Measurements from ENCODE around the gene SYT8. TPM values are rescaled to one million over a fixed set of nuclear protein-coding genes. Genes with fewer than 3 reads are reported as not detected.

The SYT8 gene
- total RNA-seq, 4 donors from 2014 or later = 1.4 to 4.1 TPM; not detected in 2

DNA sequence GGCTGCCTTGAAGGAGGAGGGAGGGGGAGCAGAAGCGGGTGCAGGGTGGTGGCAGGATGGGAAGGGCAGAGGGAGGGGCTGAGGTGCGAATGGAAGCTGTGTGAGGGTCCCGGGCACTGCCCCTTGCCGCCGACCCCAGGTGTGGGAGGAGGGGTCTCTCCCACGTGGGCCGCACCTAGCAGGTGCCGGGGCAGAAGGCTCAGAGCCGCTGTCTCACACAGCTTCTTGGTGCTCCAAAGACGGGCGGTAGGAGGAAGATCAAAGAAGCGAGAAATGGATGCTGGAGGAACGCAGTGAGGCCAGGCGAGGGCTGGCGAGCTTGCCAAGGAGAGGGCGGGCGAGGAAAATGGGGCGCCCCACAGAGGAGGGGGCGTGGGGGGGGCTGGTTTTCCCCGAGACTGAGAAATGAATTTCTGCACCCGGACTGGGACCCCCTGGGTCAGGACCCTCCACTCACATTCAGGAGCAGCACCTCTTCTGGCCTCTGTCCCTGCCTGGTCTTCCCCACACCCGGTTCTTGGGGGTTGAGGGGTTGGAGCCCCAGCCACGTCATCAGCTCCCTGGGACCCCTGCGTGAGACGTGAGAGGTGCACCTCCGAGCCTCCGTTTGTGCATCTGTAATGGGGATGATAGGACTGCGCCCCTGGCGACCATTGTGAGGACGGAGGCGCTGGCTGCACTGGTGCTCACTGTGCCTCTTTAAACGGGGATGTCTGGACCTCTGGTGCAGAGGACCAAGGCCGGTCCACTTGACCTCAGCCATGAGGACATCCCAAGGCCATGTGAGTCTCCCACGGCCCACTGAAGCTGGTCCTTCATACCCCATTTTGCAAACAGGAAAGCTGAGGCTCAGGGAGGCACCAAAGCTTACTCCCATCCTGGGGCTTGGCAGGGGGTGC lies 34.9 kb downstream of the SYT8 start:
- no peaks in the 10 kb centered on the region for H3K9me3 ChIP-seq
- TF ChIP-seq POLR2AphosphoS5 (IDR thresholded peaks at IDR 0.05) (no peak), CTCF (IDR thresholded peaks at IDR 0.05) (peak in 2 of 5 experiments; percentile 9 to 15), EP300 (IDR thresholded peaks at IDR 0.05; ENCODE audit: low read depth) (no peak)
- H3K27me3 ChIP-seq = no peaks in the 10 kb centered on the region
- WGBS, 2 donors (ENCODE audit: low coverage in 1 of 2) = 49 to 61% methylated on average over 9 to 34 of the region's 34 CpGs
- peak overlapping the region in 3 of 4 donors; percentile 3 to 28 (median 27) for H3K4me3 ChIP-seq
- peaks cover 9 to 37% (median 22%) of the 10 kb centered on the region in 4 donors for H3K4me1 ChIP-seq
- in situ Hi-C loops (cut with MboI; ENCODE audit: low pct_ligation_motif_present in 1 of 4, low pct_unique_long_range_greater_than_20kb in 1 of 4, low sequenced_read_pairs in 3 of 4) = no loop called here
- intact Hi-C loops (cut with DNase I; ENCODE audit: low total_unique reads) = no loop called here
- no peaks in the 10 kb centered on the region for H3K36me3 ChIP-seq
- peak overlapping the region; percentile 62 to 71 (median 70) for H3K27ac ChIP-seq
- no peak for DNase-seq

DNA sequence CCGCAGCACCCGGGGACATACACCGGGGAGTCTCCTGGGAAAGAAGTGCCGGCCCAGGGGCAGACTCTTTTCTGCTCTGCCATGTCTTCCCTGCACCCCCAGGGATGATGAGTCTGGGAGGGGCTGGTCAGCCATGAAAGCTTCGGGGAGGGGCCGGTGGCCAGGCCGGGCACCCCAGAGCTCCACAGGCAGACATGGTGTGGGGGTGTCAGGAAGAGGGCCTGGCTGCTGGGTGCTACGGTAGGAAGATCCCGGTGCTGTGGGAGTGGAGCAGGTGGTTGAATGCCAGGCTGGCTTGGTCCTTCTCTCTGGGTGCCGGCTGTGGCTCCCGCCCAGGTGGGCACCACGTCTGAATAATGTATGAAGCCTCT lies 35.5 kb downstream of the SYT8 start:
- Histone ChIP-seq H3K4me3 (peak overlapping the region in 3 of 4 donors; percentile 0 to 28 (median 27)), H3K27me3 (no peaks in the 10 kb centered on the region), H3K27ac (peak overlapping the region; percentile 62 to 71 (median 70)), H3K36me3 (no peaks in the 10 kb centered on the region), H3K4me1 (peaks cover 2 to 36% (median 16%) of the 10 kb centered on the region in 4 donors), H3K9me3 (no peaks in the 10 kb centered on the region)
- in situ Hi-C loops (cut with MboI; ENCODE audit: low pct_ligation_motif_present in 1 of 4, low pct_unique_long_range_greater_than_20kb in 1 of 4, low sequenced_read_pairs in 3 of 4) (no loop called here), intact Hi-C loops (cut with DNase I; ENCODE audit: low total_unique reads) (no loop called here)
- no peak for TF ChIP-seq POLR2A (IDR thresholded peaks at IDR 0.05)
- no peak for TF ChIP-seq POLR2AphosphoS5 (IDR thresholded peaks at IDR 0.05)
- TF ChIP-seq EP300 (IDR thresholded peaks at IDR 0.05; ENCODE audit: low read depth) = no peak
- no peak for TF ChIP-seq CTCF (IDR thresholded peaks at IDR 0.05)
- WGBS, 2 donors (ENCODE audit: low coverage in 1 of 2) = 62% methylated on average over 12 of the region's 12 CpGs; no CpG with 5 or more reads in 1 of the 2 donors
- no peak for DNase-seq

- in situ Hi-C loops (cut with MboI; ENCODE audit: low pct_ligation_motif_present in 1 of 4, low pct_unique_long_range_greater_than_20kb in 1 of 4, low sequenced_read_pairs in 3 of 4) (no loop called here), intact Hi-C loops (cut with DNase I; ENCODE audit: low total_unique reads) (no loop called here)
- Histone ChIP-seq H3K36me3 (no peaks in the 10 kb centered on the region), H3K27ac (peak overlapping the region; percentile 62 to 71 (median 70)), H3K4me1 (peaks cover 0 to 37% (median 13%) of the 10 kb centered on the region in 4 donors), H3K4me3 (peak overlapping the region in 3 of 4 donors; percentile 0 to 28 (median 27)), H3K27me3 (no peaks in the 10 kb centered on the region), H3K9me3 (no peaks in the 10 kb centered on the region)
- DNase-seq = no peak
- 48% methylated on average over 50 of the region's 50 CpGs; no CpG with 5 or more reads in 1 of the 2 donors for whole genome bisulfite sequencing, 2 donors (ENCODE audit: low coverage in 1 of 2)
- TF ChIP-seq EP300 (IDR thresholded peaks at IDR 0.05; ENCODE audit: low read depth) = no peak
- TF ChIP-seq CTCF (IDR thresholded peaks at IDR 0.05) = no peak
- TF ChIP-seq POLR2AphosphoS5 (IDR thresholded peaks at IDR 0.05) = no peak
- no peak for TF ChIP-seq POLR2A (IDR thresholded peaks at IDR 0.05)
Measured at GRCh38 chr11:1870721-1871466, 36.1 kb downstream of the SYT8 start.

DNA sequence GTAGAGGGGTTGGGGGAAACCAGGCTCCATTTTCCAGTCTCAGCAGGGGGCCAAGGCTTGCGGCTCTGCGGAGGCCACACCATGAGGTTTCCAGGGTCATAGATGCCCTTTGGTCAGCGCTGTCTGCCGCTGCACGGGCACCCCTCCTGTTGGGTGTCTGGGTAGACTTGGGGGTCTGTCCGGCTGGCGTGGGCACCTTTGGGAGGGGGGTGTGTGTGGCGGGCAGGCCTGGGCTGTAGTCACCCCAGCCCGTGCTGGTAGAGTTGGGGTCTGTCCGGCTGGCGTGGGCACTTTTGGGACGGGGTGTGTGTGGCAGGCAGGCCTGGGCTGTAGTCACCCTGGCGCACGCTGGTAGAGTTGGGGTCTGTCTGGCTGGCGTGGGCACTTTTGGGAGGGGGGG lies 36.7 kb downstream of the SYT8 start:
- Histone ChIP-seq H3K4me1 (peaks cover 0 to 43% (median 14%) of the 10 kb centered on the region in 4 donors), H3K27me3 (no peaks in the 10 kb centered on the region), H3K4me3 (peak overlapping the region in 2 of 4 donors; percentile 27 to 28), H3K36me3 (no peaks in the 10 kb centered on the region), H3K27ac (peak overlapping the region; percentile 62 to 71 (median 70)), H3K9me3 (no peaks in the 10 kb centered on the region)
- DNase-seq = no peak
- WGBS, 2 donors (ENCODE audit: low coverage in 1 of 2) = 67% methylated on average over 8 of the region's 15 CpGs; no CpG with 5 or more reads in 1 of the 2 donors
- in situ Hi-C loops (cut with MboI; ENCODE audit: low pct_ligation_motif_present in 1 of 4, low pct_unique_long_range_greater_than_20kb in 1 of 4, low sequenced_read_pairs in 3 of 4) = no loop called here
- intact Hi-C loops (cut with DNase I; ENCODE audit: low total_unique reads) = no loop called here
- TF ChIP-seq EP300 (IDR thresholded peaks at IDR 0.05; ENCODE audit: low read depth) = no peak
- TF ChIP-seq CTCF (IDR thresholded peaks at IDR 0.05) = no peak
- no peak for TF ChIP-seq POLR2AphosphoS5 (IDR thresholded peaks at IDR 0.05)
- no peak for TF ChIP-seq POLR2A (IDR thresholded peaks at IDR 0.05)

Data from transverse colon (tissue), 4 donors.